ENCODE results near the gene FCSK. TPM values are rescaled to one million over a fixed set of nuclear protein-coding genes. Genes with fewer than 3 reads are reported as not detected.
A peak's percentile ranks its signal among the peaks of the same experiment; 100 is the strongest.

The FCSK gene
- total RNA-seq, 4 donors from 2014 or later = 12.1 to 65.3 (median 22.9) TPM

DNA sequence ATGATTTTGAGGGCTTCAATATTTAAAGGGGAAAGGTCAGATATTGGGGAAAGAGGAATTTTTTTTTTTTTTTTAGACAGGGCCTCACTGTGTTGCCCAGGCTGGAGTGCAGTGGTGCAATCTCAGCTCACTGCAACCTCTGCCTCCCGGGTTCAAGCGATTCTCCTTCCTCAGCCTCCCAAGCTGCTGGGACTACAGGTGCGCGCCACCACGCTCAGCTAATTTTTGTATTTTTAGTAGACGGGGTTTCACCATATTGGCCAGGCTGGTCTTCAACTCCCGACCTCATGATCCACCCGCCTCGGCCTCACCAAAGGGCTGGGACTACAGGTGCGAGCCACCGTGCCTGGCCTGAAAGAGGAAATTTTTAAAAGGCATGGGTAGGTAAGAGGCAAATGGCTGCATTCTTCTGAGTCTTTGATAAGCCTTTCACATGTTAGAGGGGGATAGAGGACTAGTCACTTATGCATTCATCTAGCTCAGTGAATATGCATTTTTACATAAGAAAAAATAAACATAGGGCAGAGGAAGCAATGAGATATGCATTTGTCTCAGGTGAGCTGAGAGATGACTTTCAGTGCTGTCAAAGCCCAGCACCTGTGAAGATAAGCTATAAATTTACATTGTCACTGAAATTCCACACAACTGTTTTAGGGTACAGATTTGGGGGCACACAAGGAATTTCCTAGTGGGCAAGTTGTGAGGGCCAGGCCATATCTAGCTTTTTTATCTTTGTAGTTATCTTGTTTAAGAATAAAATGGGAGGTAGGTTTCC, 1.1 kb upstream of the FCSK start:
- H3K36me3 ChIP-seq = no peaks in the 10 kb centered on the region
- intact Hi-C loops (cut with DNase I; ENCODE audit: low total_unique reads) = no loop called here
- H3K27ac ChIP-seq = peak overlapping the region; percentile 93 to 96
- peak overlapping the region in 1 of 2 donors; percentile 83 for H3K4me3 ChIP-seq
- no peaks in the 10 kb centered on the region for H3K9me3 ChIP-seq
- no peaks in the 10 kb centered on the region for H3K27me3 ChIP-seq
- TF ChIP-seq, protein P1, sequence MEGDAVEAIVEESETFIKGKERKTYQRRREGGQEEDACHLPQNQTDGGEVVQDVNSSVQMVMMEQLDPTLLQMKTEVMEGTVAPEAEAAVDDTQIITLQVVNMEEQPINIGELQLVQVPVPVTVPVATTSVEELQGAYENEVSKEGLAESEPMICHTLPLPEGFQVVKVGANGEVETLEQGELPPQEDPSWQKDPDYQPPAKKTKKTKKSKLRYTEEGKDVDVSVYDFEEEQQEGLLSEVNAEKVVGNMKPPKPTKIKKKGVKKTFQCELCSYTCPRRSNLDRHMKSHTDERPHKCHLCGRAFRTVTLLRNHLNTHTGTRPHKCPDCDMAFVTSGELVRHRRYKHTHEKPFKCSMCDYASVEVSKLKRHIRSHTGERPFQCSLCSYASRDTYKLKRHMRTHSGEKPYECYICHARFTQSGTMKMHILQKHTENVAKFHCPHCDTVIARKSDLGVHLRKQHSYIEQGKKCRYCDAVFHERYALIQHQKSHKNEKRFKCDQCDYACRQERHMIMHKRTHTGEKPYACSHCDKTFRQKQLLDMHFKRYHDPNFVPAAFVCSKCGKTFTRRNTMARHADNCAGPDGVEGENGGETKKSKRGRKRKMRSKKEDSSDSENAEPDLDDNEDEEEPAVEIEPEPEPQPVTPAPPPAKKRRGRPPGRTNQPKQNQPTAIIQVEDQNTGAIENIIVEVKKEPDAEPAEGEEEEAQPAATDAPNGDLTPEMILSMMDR (IDR thresholded peaks at IDR 0.05) = no peak
- no peak for TF ChIP-seq POLR2A (IDR thresholded peaks at IDR 0.05)
- DNase-seq = no peak
- peaks cover 0 to 4% of the 10 kb centered on the region in 2 donors for H3K4me1 ChIP-seq

DNA sequence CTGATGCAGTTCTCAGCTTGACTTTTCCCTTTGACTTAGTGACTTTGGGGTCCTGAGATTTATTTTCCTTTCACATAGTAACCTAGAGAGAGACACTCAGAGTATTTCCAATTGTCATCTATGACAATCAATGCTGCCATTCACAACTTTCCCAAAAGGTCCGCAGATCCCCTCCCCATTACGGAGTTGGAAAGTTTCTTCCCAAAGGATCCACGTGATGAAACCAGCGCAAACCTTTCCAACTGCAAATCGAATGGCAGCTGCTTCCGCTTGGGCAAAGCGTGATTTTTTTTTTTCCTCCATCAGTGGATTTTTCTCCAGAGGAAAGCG, 538 bp upstream of the FCSK start:
- no peak for DNase-seq
- H3K27me3 ChIP-seq = no peaks in the 10 kb centered on the region
- H3K4me1 ChIP-seq = peaks cover 0 to 4% of the 10 kb centered on the region in 2 donors
- intact Hi-C loops (cut with DNase I; ENCODE audit: low total_unique reads) = no loop called here
- H3K27ac ChIP-seq = peak overlapping the region; percentile 93 to 96
- H3K9me3 ChIP-seq = no peaks in the 10 kb centered on the region
- peak overlapping the region; percentile 79 to 83 for H3K4me3 ChIP-seq
- TF ChIP-seq, protein P1 (IDR thresholded peaks at IDR 0.05) = no peak
- TF ChIP-seq POLR2A (IDR thresholded peaks at IDR 0.05) = no peak
- H3K36me3 ChIP-seq = no peaks in the 10 kb centered on the region

DNA sequence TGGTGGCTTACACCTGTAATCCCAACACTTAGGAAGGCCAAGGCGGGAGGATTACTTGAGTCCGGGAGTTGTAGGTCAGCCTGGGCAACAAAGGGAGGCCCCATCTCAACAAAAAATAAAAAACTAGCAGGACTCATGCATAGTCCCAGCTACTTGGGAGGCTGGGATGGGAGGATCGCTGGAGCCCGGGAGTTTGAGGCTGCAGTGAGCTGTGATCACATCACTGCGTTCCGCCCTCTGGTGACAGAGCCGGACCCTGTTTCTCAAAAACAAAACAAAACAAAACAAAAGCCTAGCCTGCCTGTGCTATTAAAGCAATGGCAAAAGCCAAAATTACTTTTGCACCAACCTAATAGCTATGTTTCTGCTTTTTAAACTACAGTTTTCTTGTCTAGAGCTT, 1.5 kb downstream of the FCSK start:
- H3K36me3 ChIP-seq = no peaks in the 10 kb centered on the region
- no peak overlapping the region for H3K27ac ChIP-seq
- H3K4me1 ChIP-seq = peaks cover 0 to 4% of the 10 kb centered on the region in 2 donors
- intact Hi-C loops (cut with DNase I; ENCODE audit: low total_unique reads) = no loop called here
- no peaks in the 10 kb centered on the region for H3K27me3 ChIP-seq
- H3K4me3 ChIP-seq = no peak overlapping the region
- no peaks in the 10 kb centered on the region for H3K9me3 ChIP-seq
- TF ChIP-seq, protein P1 (IDR thresholded peaks at IDR 0.05) = no peak
- no peak for TF ChIP-seq POLR2A (IDR thresholded peaks at IDR 0.05)
- no peak for DNase-seq

DNA sequence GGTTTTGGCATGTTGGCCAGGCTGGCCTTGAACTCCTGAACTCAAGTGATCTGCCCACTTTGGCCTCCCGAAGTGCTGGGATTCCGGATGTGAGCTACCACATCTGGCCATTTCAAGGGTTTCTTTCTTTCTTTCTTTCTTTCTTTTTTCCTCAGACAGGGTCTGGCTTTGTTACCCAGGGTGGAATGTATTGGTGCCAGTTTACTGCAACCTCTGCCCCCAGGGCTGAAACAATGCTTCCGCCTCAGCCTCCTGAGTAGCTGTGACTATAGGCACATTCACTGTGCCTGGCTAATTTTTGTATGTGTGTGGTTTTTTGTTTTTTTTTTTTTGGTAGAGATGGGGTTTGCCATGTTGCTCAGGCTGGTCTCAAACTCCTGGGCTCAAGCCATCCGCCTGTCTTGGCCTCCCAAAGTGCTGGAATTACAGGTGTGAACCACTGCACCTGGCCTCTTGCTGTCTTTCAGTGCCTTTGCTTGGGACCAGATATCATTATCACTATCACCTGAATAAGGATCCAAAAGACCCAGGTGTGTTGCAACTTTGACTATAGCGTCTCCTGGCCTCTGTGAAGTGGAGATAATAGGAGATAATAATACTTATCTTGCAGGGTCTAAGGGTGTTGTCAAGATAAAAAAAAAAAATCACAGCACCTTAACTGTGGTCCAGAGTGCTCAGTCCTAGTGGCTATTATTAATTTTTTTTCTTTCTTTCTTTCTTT, 3.2 kb downstream of the FCSK start:
- DNase-seq = no peak
- TF ChIP-seq, protein P1 (IDR thresholded peaks at IDR 0.05) = no peak
- no peak for TF ChIP-seq POLR2A (IDR thresholded peaks at IDR 0.05)
- intact Hi-C loops (cut with DNase I; ENCODE audit: low total_unique reads) = no loop called here

DNA sequence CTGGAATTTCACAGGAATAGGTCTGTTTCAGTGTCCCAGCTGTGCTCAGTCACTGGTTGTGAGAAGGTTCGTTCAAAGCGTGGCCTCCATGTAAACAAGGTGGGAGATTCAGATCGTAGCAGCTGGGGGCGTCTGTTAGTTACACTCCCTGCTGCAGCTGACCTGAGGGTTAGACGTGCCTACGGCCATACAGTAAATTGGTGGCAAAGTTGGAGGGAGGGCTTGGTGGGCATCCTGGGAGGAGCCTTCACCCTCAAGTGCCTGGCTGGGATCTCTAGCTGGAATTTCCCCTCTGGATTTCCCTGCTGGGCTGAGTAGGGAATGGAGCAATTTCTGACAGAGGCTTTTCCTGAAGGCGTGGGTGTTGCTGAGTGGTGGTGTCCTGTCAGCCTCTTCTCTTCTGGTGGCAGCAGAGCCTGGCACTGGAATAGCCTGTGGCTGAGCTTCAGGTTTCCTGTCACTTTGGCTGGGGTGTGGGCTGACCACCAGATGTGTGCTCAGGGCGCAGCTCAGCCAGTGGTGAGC, 6.4 kb downstream of the FCSK start:
- Histone ChIP-seq H3K4me3 (no peak overlapping the region), H3K4me1 (no peaks in the 10 kb centered on the region), H3K27me3 (no peaks in the 10 kb centered on the region), H3K27ac (no peak overlapping the region), H3K9me3 (no peaks in the 10 kb centered on the region), H3K36me3 (no peaks in the 10 kb centered on the region)
- intact Hi-C loops (cut with DNase I; ENCODE audit: low total_unique reads) = no loop called here
- TF ChIP-seq, protein P1 (IDR thresholded peaks at IDR 0.05) = no peak
- no peak for TF ChIP-seq POLR2A (IDR thresholded peaks at IDR 0.05)
- no peak for DNase-seq

More for the DNA sequence above, 3.2 kb downstream of the FCSK start:
- H3K4me1 ChIP-seq = peaks cover 0 to 4% of the 10 kb centered on the region in 2 donors
- H3K27ac ChIP-seq = no peak overlapping the region
- no peaks in the 10 kb centered on the region for H3K27me3 ChIP-seq
- H3K36me3 ChIP-seq = no peaks in the 10 kb centered on the region
- no peak overlapping the region for H3K4me3 ChIP-seq
- no peaks in the 10 kb centered on the region for H3K9me3 ChIP-seq

Measured in uterus (tissue), 4 donors.